ENCODE results near the gene KCNJ3.

DNA sequence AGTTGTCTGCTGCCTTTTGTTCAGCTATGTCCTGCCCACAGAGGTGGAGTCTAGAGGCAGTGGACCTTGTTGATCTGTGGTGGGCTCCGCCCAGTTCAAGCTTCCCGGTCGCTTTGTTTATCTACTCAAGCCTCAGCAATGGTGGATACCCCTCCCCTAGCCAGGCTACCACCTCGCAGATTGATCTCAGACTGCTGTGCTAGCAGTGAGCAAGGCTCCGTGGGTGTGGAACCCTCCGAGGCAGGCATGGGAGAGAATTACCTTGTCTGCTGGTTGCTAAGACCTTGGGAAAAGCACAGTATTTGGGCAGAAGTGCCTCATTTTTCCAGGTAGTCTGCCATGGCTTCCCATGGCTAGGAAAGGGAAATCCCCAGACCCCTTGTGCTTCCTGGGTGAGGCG lies 146.0 kb downstream of the KCNJ3 start:
- TF ChIP-seq, protein P1, sequence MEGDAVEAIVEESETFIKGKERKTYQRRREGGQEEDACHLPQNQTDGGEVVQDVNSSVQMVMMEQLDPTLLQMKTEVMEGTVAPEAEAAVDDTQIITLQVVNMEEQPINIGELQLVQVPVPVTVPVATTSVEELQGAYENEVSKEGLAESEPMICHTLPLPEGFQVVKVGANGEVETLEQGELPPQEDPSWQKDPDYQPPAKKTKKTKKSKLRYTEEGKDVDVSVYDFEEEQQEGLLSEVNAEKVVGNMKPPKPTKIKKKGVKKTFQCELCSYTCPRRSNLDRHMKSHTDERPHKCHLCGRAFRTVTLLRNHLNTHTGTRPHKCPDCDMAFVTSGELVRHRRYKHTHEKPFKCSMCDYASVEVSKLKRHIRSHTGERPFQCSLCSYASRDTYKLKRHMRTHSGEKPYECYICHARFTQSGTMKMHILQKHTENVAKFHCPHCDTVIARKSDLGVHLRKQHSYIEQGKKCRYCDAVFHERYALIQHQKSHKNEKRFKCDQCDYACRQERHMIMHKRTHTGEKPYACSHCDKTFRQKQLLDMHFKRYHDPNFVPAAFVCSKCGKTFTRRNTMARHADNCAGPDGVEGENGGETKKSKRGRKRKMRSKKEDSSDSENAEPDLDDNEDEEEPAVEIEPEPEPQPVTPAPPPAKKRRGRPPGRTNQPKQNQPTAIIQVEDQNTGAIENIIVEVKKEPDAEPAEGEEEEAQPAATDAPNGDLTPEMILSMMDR (IDR thresholded peaks at IDR 0.05): no peak
- TF ChIP-seq POLR2A (IDR thresholded peaks at IDR 0.05): no peak
